ENCODE results near the gene ZDHHC8. TPM values are rescaled to one million over a fixed set of nuclear protein-coding genes. Genes with fewer than 3 reads are reported as not detected.

ZDHHC8 gene
- total and polyA plus RNA-seq, 7 donors, result 9.7 to 23.7 (median 15.8) TPM

- intact Hi-C loops (cut with DNase I), result loop anchor here (5.0 kb wide), 2 partner anchors 33 to 62 kb away; partner anchors contain the start of genes RANBP1 (in 1 of the 2), TANGO2 (in 1 of the 2) and TRMT2A (in 1 of the 2)
- H3K4me1 ChIP-seq, result peaks cover 49% of the 10 kb centered on the region
- ATAC-seq, result peak in 2 of 4 donors; percentile 31 to 37
- H3K4me3 ChIP-seq, result no peak overlapping the region
- no peaks in the 10 kb centered on the region for H3K9me3 ChIP-seq
- H3K27me3 ChIP-seq (ENCODE audit: insufficient read depth in 3 of 3, low read length in 2 of 3), result no peaks in the 10 kb centered on the region
- DNase-seq, result peak in 1 of 2 donors; percentile 78
- 56 to 61% (median 58%) methylated on average over 23 of the region's 23 CpGs for WGBS, 3 donors
- H3K36me3 ChIP-seq (ENCODE audit: insufficient read depth in 1 of 2, low read depth in 1 of 2), result peaks cover 13 to 44% of the 10 kb centered on the region in 2 donors
- H3K27ac ChIP-seq, result peak overlapping the region; percentile 61
- peak; percentile 15 for TF ChIP-seq CTCF (IDR thresholded peaks at IDR 0.05)
Measured at GRCh38 chr22:20084547-20085413, 46.8 kb upstream of the ZDHHC8 start.

GRCh38 chr22:20085651-20086050 is 46.0 kb upstream of the ZDHHC8 start:
- ATAC-seq, result no peak
- H3K27ac ChIP-seq, result no peak overlapping the region
- no peak overlapping the region for H3K4me3 ChIP-seq
- DNase-seq, result no peak
- H3K27me3 ChIP-seq (ENCODE audit: insufficient read depth in 3 of 3, low read length in 2 of 3), result no peaks in the 10 kb centered on the region
- intact Hi-C loops (cut with DNase I), result no loop called here
- TF ChIP-seq CTCF (IDR thresholded peaks at IDR 0.05), result no peak
- peaks cover 49% of the 10 kb centered on the region for H3K4me1 ChIP-seq
- H3K36me3 ChIP-seq (ENCODE audit: insufficient read depth in 1 of 2, low read depth in 1 of 2), result peaks cover 21 to 53% of the 10 kb centered on the region in 2 donors
- 95 to 96% (median 96%) methylated on average over 20 of the region's 20 CpGs for WGBS, 3 donors
- H3K9me3 ChIP-seq, result no peaks in the 10 kb centered on the region

DNA sequence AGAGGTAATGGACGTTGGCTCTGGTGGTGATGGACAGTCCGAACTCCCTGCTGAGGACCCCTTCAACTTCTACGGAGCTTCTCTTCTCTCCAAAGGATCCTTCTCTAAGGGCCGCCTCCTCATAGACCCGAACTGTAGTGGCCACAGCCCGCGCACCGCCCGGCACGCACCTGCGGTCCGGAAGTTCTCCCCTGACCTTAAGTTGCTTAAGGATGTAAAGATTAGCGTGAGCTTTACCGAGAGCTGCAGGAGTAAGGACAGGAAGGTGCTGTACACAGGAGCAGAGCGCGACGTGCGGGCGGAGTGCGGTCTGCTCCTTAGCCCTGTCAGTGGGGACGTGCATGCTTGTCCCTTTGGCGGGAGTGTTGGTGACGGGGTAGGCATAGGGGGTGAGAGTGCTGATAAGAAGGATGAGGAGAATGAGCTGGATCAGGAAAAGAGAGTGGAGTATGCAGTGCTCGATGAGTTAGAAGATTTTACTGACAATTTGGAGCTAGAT is 45.5 kb upstream of the ZDHHC8 start:
- Histone ChIP-seq H3K4me1 (peaks cover 45% of the 10 kb centered on the region), H3K9me3 (no peaks in the 10 kb centered on the region), H3K36me3 (ENCODE audit: insufficient read depth in 1 of 2, low read depth in 1 of 2) (peaks cover 22 to 58% of the 10 kb centered on the region in 2 donors), H3K27me3 (ENCODE audit: insufficient read depth in 3 of 3, low read length in 2 of 3) (no peaks in the 10 kb centered on the region), H3K27ac (no peak overlapping the region), H3K4me3 (no peak overlapping the region)
- TF ChIP-seq CTCF (IDR thresholded peaks at IDR 0.05), result no peak
- DNase-seq, result no peak
- ATAC-seq, result no peak
- intact Hi-C loops (cut with DNase I), result no loop called here
- 91 to 93% (median 92%) methylated on average over 24 of the region's 24 CpGs for WGBS, 3 donors

DNA sequence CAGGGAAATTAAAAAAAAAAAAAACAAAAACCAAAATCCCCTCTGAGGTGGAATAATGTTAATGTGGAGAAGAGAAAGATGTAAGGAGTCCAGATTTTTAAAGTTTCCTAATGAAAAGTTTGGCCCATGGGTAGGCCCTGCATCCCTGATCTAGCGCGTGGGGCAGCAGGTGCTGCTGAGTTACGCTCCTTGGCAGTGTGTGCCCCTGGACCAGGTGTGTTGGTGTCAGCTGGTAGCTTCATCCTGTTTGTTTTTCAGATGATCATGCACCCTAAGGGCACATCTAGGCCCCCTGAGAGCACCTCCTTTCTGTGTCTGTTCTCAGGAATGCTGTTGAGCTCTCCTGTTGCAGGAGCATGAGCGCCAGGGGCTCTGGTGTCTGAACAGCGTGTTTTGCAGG is 44.8 kb upstream of the ZDHHC8 start:
- intact Hi-C loops (cut with DNase I), result no loop called here
- 95 to 100% (median 98%) methylated on average over 5 of the region's 5 CpGs for WGBS, 3 donors
- no peaks in the 10 kb centered on the region for H3K27me3 ChIP-seq (ENCODE audit: insufficient read depth in 3 of 3, low read length in 2 of 3)
- H3K4me3 ChIP-seq, result no peak overlapping the region
- no peak overlapping the region for H3K27ac ChIP-seq
- ATAC-seq (no peak), DNase-seq (no peak)
- H3K9me3 ChIP-seq, result no peaks in the 10 kb centered on the region
- peaks cover 39% of the 10 kb centered on the region for H3K4me1 ChIP-seq
- H3K36me3 ChIP-seq (ENCODE audit: insufficient read depth in 1 of 2, low read depth in 1 of 2), result peaks cover 27 to 64% of the 10 kb centered on the region in 2 donors
- TF ChIP-seq CTCF (IDR thresholded peaks at IDR 0.05), result no peak

Data from psoas muscle (tissue), 8 donors.